Esophagus muscularis mucosa (tissue), 4 donors: Measurements from ENCODE around the gene HTR1A. TPM values are rescaled to one million over a fixed set of nuclear protein-coding genes. Genes with fewer than 3 reads are reported as not detected.

Experiments
- DNase-seq: peaks from one replicate; pipeline ENCODE4 v3.0.0-alpha.2; 2017; ENCODE audit errors: extremely low spot score
- H3K27ac ChIP-seq, 4 donors: fragments of 200-600 bp; sonication (generic); replicated peaks in 1 of 4; 1 replicate in 3 of 4; 2 replicates in 1 of 4; pipeline ENCODE4 v1.5.1; 2016 to 2019; ENCODE audit warnings: mild to moderate bottlenecking in 1 of 4
- H3K27me3 ChIP-seq, 4 donors: fragments of 200-600 bp; sonication (generic); one replicate each; pipeline versions ENCODE4 v1.5.1 to v1.6.0; 2016 to 2019
- H3K36me3 ChIP-seq, 4 donors: fragments of 200-600 bp; sonication (generic); one replicate each; pipeline ENCODE4 v1.5.1; 2016 to 2019
- H3K4me1 ChIP-seq, 4 donors: fragments of 200-600 bp; sonication (generic); one replicate each; pipeline ENCODE4 v1.5.1; 2016 to 2019
- H3K4me3 ChIP-seq, 4 donors: fragments of 200-600 bp; sonication (generic); 1 replicate in 2 of 4; 2 replicates in 2 of 4; pipeline ENCODE4 v1.5.1; 2016 to 2019; ENCODE audit warnings: mild to moderate bottlenecking in 4 of 4, moderate library complexity in 1 of 4
- H3K9me3 ChIP-seq, 4 donors: fragments of 200-600 bp; sonication (generic); 1 replicate in 3 of 4; 2 replicates in 1 of 4; pipeline ENCODE4 v1.5.1; 2016 to 2019
- CTCF ChIP-seq, 3 experiments: fragments of 200-600 bp in 2 of 3; fragments of 450-650 bp in 1 of 3; sonication (generic) in 2 of 3; IDR thresholded peaks; one replicate each; pipeline ENCODE4 v1.5.1; 2017 to 2019; ENCODE audit warnings: antibody characterized with exemption in 3 of 3, mild to moderate bottlenecking in 2 of 3, moderate library complexity in 1 of 3
- EP300 ChIP-seq: sonication (generic); formaldehyde crosslinking; IDR thresholded peaks from one replicate; pipeline ENCODE4 v1.6.1; 2017; ENCODE audit warnings: antibody characterized with exemption
- POLR2A ChIP-seq: fragments of 450-650 bp; IDR thresholded peaks from one replicate; pipeline ENCODE4 v1.6.1; 2017; ENCODE audit warnings: antibody characterized with exemption, moderate library complexity, mild to moderate bottlenecking, low read depth
- POLR2AphosphoS5 ChIP-seq, 2 donors: sonication (generic); formaldehyde crosslinking; IDR thresholded peaks; one replicate each; pipeline ENCODE4 v1.6.1; 2017; ENCODE audit warnings: antibody characterized with exemption in 2 of 2
- WGBS: methylation state at CpG from one replicate; pipeline ENCODE4 v1.1.5; 2018; 5-methylcytosine and 5-hydroxymethylcytosine counted together
- intact Hi-C: fragments of 100-400 bp; cut with DNase I; formaldehyde crosslinking; loops from one replicate; pipeline ENCODE4 v1.15.1; 2023
- total RNA-seq, 4 donors: library from RNA; depleted of rRNA; stranded (reverse); fragments of >200 nt; gene quantifications; one replicate each; pipeline versions ENCODE4 v1.1.0 to v1.2.1, GENCODE V29; 2016

Gene HTR1A
- total RNA-seq, 4 donors from 2014 or later: not detected

GRCh38 chr5:63963926-63964325 lies 1.7 kb upstream of the HTR1A start:
- H3K9me3 ChIP-seq: no peaks in the 10 kb centered on the region
- H3K36me3 ChIP-seq: no peaks in the 10 kb centered on the region
- peaks cover 0 to 41% (median 13%) of the 10 kb centered on the region in 4 donors for H3K27me3 ChIP-seq
- TF ChIP-seq POLR2AphosphoS5 (IDR thresholded peaks at IDR 0.05) (no peak), POLR2A (no peak), CTCF (IDR thresholded peaks at IDR 0.05) (no peak), EP300 (no peak)
- intact Hi-C loops: no loop called here
- H3K27ac ChIP-seq: no peak overlapping the region
- no peak overlapping the region for H3K4me3 ChIP-seq
- no peak for DNase-seq
- H3K4me1 ChIP-seq: no peaks in the 10 kb centered on the region

- intact Hi-C loops: no loop called here
- 23% methylated on average over 6 of the region's 6 CpGs for WGBS
- peaks cover 0 to 47% (median 14%) of the 10 kb centered on the region in 4 donors for H3K27me3 ChIP-seq
These were observed 963 bp upstream of the HTR1A start for GRCh38 chr5:63963080-63963735.

GRCh38 chr5:63961598-63962161 lies 565 bp downstream of the HTR1A start:
- H3K4me3 ChIP-seq: no peak overlapping the region
- 2% methylated on average over 33 of the region's 34 CpGs for WGBS
- TF ChIP-seq POLR2AphosphoS5 (IDR thresholded peaks at IDR 0.05): no peak
- TF ChIP-seq POLR2A: no peak
- TF ChIP-seq EP300: no peak
- TF ChIP-seq CTCF (IDR thresholded peaks at IDR 0.05): no peak
- H3K27me3 ChIP-seq: peaks cover 0 to 47% (median 14%) of the 10 kb centered on the region in 4 donors
- no peaks in the 10 kb centered on the region for H3K36me3 ChIP-seq
- H3K9me3 ChIP-seq: no peaks in the 10 kb centered on the region
- H3K4me1 ChIP-seq: no peaks in the 10 kb centered on the region
- H3K27ac ChIP-seq: no peak overlapping the region
- intact Hi-C loops: no loop called here
- DNase-seq: no peak

More at GRCh38 chr5:63963080-63963735, 963 bp upstream of the HTR1A start:
- H3K27ac ChIP-seq: no peak overlapping the region
- no peaks in the 10 kb centered on the region for H3K4me1 ChIP-seq
- H3K4me3 ChIP-seq: no peak overlapping the region
- no peak for DNase-seq
- TF ChIP-seq CTCF (IDR thresholded peaks at IDR 0.05): peak in 1 of 3 experiments; percentile 29
- no peak for TF ChIP-seq POLR2A
- no peak for TF ChIP-seq POLR2AphosphoS5 (IDR thresholded peaks at IDR 0.05)
- TF ChIP-seq EP300: no peak
- no peaks in the 10 kb centered on the region for H3K36me3 ChIP-seq
- no peaks in the 10 kb centered on the region for H3K9me3 ChIP-seq

- intact Hi-C loops: no loop called here
- H3K9me3 ChIP-seq: no peaks in the 10 kb centered on the region
- TF ChIP-seq EP300: no peak
- TF ChIP-seq POLR2AphosphoS5 (IDR thresholded peaks at IDR 0.05): no peak
- TF ChIP-seq POLR2A: no peak
- TF ChIP-seq CTCF (IDR thresholded peaks at IDR 0.05): no peak
- peaks cover 0 to 47% (median 14%) of the 10 kb centered on the region in 4 donors for H3K27me3 ChIP-seq
- DNase-seq: no peak
- no peak overlapping the region for H3K27ac ChIP-seq
- H3K36me3 ChIP-seq: no peaks in the 10 kb centered on the region
- whole genome bisulfite sequencing: 12% methylated on average over 25 of the region's 37 CpGs
- H3K4me3 ChIP-seq: no peak overlapping the region
- no peaks in the 10 kb centered on the region for H3K4me1 ChIP-seq
These were observed 1.1 kb downstream of the HTR1A start for GRCh38 chr5:63961125-63961597.
